Calu3 (cell line): ENCODE measurements around the gene MAFF. TPM values are rescaled to one million over a fixed set of nuclear protein-coding genes. Genes with fewer than 3 reads are reported as not detected.

Experiments
- BruUV-seq: library from RNA; stranded (reverse); fragments of 400-500 nt; replicated peaks from 2 replicates; lab custom pipeline; 2021; lab: Mats Ljungman, UMichigan
- CTCF ChIA-PET: fragments of 300-600 bp; sonication (Branson Sonifier 250); formaldehyde crosslinking; loops from one replicate; lab custom pipeline; 2022; ENCODE audit warnings: antibody characterized with exemption; lab: Charles Lee
- DNase-seq: peaks from one replicate; pipeline ENCODE4 v3.0.0; 2022
- H3K27ac Mint-ChIP-seq: one replicate; pipeline ENCODE4 v1.8.0; 2022; ENCODE audit warnings: mixed read lengths; ENCODE audit not compliant: unreplicated experiment
- H3K27me3 Mint-ChIP-seq: one replicate; pipeline ENCODE4 v1.8.0; 2022; ENCODE audit warnings: mixed read lengths; ENCODE audit not compliant: unreplicated experiment
- H3K36me3 Mint-ChIP-seq: one replicate; pipeline ENCODE4 v1.8.0; 2022; ENCODE audit warnings: mild to moderate bottlenecking, moderate library complexity, mixed read lengths; ENCODE audit not compliant: insufficient read depth, unreplicated experiment
- H3K4me1 Mint-ChIP-seq: one replicate; pipeline ENCODE4 v1.8.0; 2022; ENCODE audit warnings: mild to moderate bottlenecking, low read depth, mixed read lengths; ENCODE audit not compliant: unreplicated experiment
- H3K4me3 Mint-ChIP-seq: one replicate; pipeline ENCODE4 v1.8.0; 2022; ENCODE audit warnings: mild to moderate bottlenecking, low read depth, moderate library complexity, mixed read lengths; ENCODE audit not compliant: unreplicated experiment
- H3K9me3 Mint-ChIP-seq: one replicate; pipeline ENCODE4 v1.8.0; 2022; ENCODE audit warnings: low read depth, mixed read lengths; ENCODE audit not compliant: unreplicated experiment
- CTCF ChIP-seq: fragments of 200-600 bp; IDR thresholded peaks from one replicate; pipeline ENCODE4 v1.8.0; 2022; ENCODE audit warnings: antibody characterized with exemption; ENCODE audit not compliant: unreplicated experiment
- intact Hi-C: fragments of 100-400 bp; cut with micrococcal nuclease; formaldehyde crosslinking; loops from one replicate; pipeline ENCODE4 v1.10.0; 2022; ENCODE audit not compliant: unreplicated experiment
- total RNA-seq: library from RNA; stranded (reverse); gene quantifications from 2 replicates; pipeline ENCODE4 v1.2.3, GENCODE V29; 2022

Gene MAFF
- total RNA-seq, 1 experiment from 2014 or later = 62.4 TPM

- intact Hi-C loops = no loop called here
- H3K27me3 Mint-ChIP-seq = no peaks in the 10 kb centered on the region
- CTCF ChIA-PET = interaction anchor here (0.7 kb wide), 1 partner anchor 59 kb away, joined by 3 read pairs; no protein-coding TSS in a partner anchor
- H3K36me3 Mint-ChIP-seq = peaks cover 94% of the 10 kb centered on the region
- peak overlapping the region; percentile 78 for H3K4me3 Mint-ChIP-seq
- BruUV-seq = no TSS peak
- TF ChIP-seq CTCF = no peak
- no peak for DNase-seq
- H3K27ac Mint-ChIP-seq = peak overlapping the region; percentile 82
- H3K9me3 Mint-ChIP-seq = no peaks in the 10 kb centered on the region
- peaks cover 39% of the 10 kb centered on the region for H3K4me1 Mint-ChIP-seq
These were observed 3.7 kb downstream of the MAFF start for GRCh38 chr22:38205261-38206128.

- intact Hi-C loops = no loop called here
- no peaks in the 10 kb centered on the region for H3K9me3 Mint-ChIP-seq
- DNase-seq = no peak
- TF ChIP-seq CTCF = no peak
- H3K27me3 Mint-ChIP-seq = no peaks in the 10 kb centered on the region
- no peak overlapping the region for H3K4me3 Mint-ChIP-seq
- no TSS peak for BruUV-seq
- H3K27ac Mint-ChIP-seq = peak overlapping the region; percentile 72
- H3K36me3 Mint-ChIP-seq = peaks cover 94% of the 10 kb centered on the region
- H3K4me1 Mint-ChIP-seq = peaks cover 40% of the 10 kb centered on the region
- CTCF ChIA-PET = interaction anchor here (1.6 kb wide), 1 partner anchor 97 kb away, joined by 8 read pairs; the partner anchor contains the start of gene BAIAP2L2
These were observed 6.2 kb downstream of the MAFF start for GRCh38 chr22:38207898-38208432.

- CTCF ChIA-PET = no interaction called here
- H3K36me3 Mint-ChIP-seq = peaks cover 94% of the 10 kb centered on the region
- no peaks in the 10 kb centered on the region for H3K9me3 Mint-ChIP-seq
- DNase-seq = no peak
- TF ChIP-seq CTCF = no peak
- BruUV-seq = no TSS peak
- intact Hi-C loops = no loop called here
- H3K27me3 Mint-ChIP-seq = no peaks in the 10 kb centered on the region
- H3K4me3 Mint-ChIP-seq = no peak overlapping the region
- H3K4me1 Mint-ChIP-seq = peaks cover 43% of the 10 kb centered on the region
- peak overlapping the region; percentile 72 for H3K27ac Mint-ChIP-seq
These were observed 6.8 kb downstream of the MAFF start for GRCh38 chr22:38208551-38208968.

DNA sequence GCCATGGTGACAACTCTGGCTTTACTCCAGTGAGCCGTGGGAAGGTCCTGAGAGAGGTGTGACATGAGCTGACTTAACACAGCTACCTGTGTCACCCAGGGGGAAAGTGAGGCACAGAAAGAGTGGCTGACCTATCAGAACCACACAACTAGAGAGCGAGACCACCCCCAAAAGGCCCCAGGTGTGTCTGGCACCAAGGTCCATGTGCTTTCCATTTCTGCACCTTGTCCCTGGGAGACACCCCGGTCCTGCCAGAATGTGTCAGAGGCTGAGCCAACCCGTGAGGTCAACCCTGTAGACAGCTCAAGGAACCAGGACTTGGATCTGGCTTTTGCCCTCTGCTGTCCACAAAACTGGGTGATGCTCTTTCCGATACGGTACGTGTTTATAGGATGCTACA lies 9.8 kb downstream of the MAFF start:
- CTCF ChIA-PET = interaction anchor here (1.2 kb wide), 1 partner anchor 8 kb away, joined by 3 read pairs; no protein-coding TSS in a partner anchor
- DNase-seq = no peak
- intact Hi-C loops = no loop called here
- no TSS peak for BruUV-seq
- Mint-ChIP-seq H3K9me3 (no peaks in the 10 kb centered on the region), H3K4me1 (peaks cover 29% of the 10 kb centered on the region), H3K27me3 (no peaks in the 10 kb centered on the region), H3K4me3 (no peak overlapping the region), H3K36me3 (peaks cover 94% of the 10 kb centered on the region), H3K27ac (no peak overlapping the region)
- no peak for TF ChIP-seq CTCF
